ENCODE measurements around the gene ATP10A. TPM values are rescaled to one million over a fixed set of nuclear protein-coding genes. Genes with fewer than 3 reads are reported as not detected.

The ATP10A gene
- total and polyA plus RNA-seq, 2 of the 8 experiments (the other 6 are each of a cell fraction or from before 2014, with no cell fraction given), result 2.0 to 2.8 TPM

GRCh38 chr15:25875566-25875965 is 12.4 kb upstream of the ATP10A start:
- H2BK120ac ChIP-seq (replicated peaks; ENCODE audit: low read depth, low read length), result no peak overlapping the region
- no peak overlapping the region for H2BK15ac ChIP-seq (ENCODE audit: low read length)
- H3K79me2 ChIP-seq (ENCODE audit: control insufficient read depth in 1 of 2, insufficient read depth in 2 of 2, low read length in 2 of 2), result no peaks in the 10 kb centered on the region
- H3K79me1 ChIP-seq (ENCODE audit: low read depth, low read length), result no peaks in the 10 kb centered on the region
- H3K23ac ChIP-seq (ENCODE audit: insufficient read length), result no peak overlapping the region
- POLR2A ChIA-PET (ENCODE audit: partially characterized antibody), result no interaction called here
- no peak overlapping the region for H3K18ac ChIP-seq (ENCODE audit: extremely low read depth, low read length)
- no peak overlapping the region for H3K4ac ChIP-seq (replicated peaks; ENCODE audit: insufficient read length, low read depth, low read length)
- no peak overlapping the region for H3K56ac ChIP-seq (replicated peaks; ENCODE audit: insufficient read length, low read depth, low read length)
- no peak overlapping the region for H2BK20ac ChIP-seq (ENCODE audit: low read length)
- H3K27me3 ChIP-seq (replicated peaks in 1 of 4; ENCODE audit: control insufficient read depth in 3 of 4, extremely low read depth in 1 of 4, insufficient read depth in 3 of 4, low read length in 3 of 4), result peaks cover 0 to 1% (median 0%) of the 10 kb centered on the region in 4 experiments; a peak in 1 of 7 replicates
- H3K4me1 ChIP-seq (replicated peaks in 1 of 4; ENCODE audit: control insufficient read depth in 3 of 4, insufficient read depth in 4 of 4, low read length in 3 of 4), result no peaks in the 10 kb centered on the region
- DNase-seq (ENCODE audit: low read depth in 1 of 2, low spot score in 2 of 2) (no peak), FAIRE-seq (no peak)
- no peaks in the 10 kb centered on the region for H3K36me3 ChIP-seq (ENCODE audit: control insufficient read depth in 2 of 4, insufficient read depth in 4 of 4, low read length in 3 of 4)
- H2AFZ ChIP-seq (ENCODE audit: low read length), result no peak overlapping the region
- H3K27ac ChIP-seq (ENCODE audit: low read depth, low read length), result no peak overlapping the region
- H3K23me2 ChIP-seq (ENCODE audit: low read depth, low read length), result peaks cover 2% of the 10 kb centered on the region; the same call in 1 of the 2 replicates
- CTCF ChIA-PET (ENCODE audit: partially characterized antibody), result interaction anchor here (0.6 kb wide), 1 partner anchor 119 kb away, joined by 3 read pairs; no protein-coding TSS in a partner anchor
- H2AK5ac ChIP-seq (ENCODE audit: low read depth, low read length), result no peak overlapping the region
- no peak overlapping the region for H3K4me2 ChIP-seq (ENCODE audit: insufficient read depth in 1 of 2, low read depth in 2 of 2, low read length in 2 of 2)
- 87% methylated on average over 7 of the region's 7 CpGs; no CpG with 5 or more reads in 1 of the 2 experiments for WGBS, 2 experiments (ENCODE audit: extremely low coverage in 1 of 2, insufficient coverage in 1 of 2, insufficient read length in 1 of 2, insufficient replicate concordance in 2 of 2, low coverage in 1 of 2, low lambda C conversion rate in 2 of 2, missing lambda C conversion rate in 1 of 2)
- no peak overlapping the region for H4K5ac ChIP-seq (ENCODE audit: insufficient read length, low read depth, low read length)
- H3K14ac ChIP-seq (ENCODE audit: insufficient read length), result no peak overlapping the region
- H4K20me1 ChIP-seq (replicated peaks in 1 of 2; ENCODE audit: control insufficient read depth in 1 of 2, insufficient read depth in 2 of 2, low read length in 2 of 2), result no peaks in the 10 kb centered on the region
- no peak overlapping the region for H2BK12ac ChIP-seq (ENCODE audit: low read depth, low read length)
- H4K91ac ChIP-seq (replicated peaks; ENCODE audit: insufficient read length, low read length), result no peak overlapping the region
- H3K4me3 ChIP-seq (ENCODE audit: extremely low read depth in 1 of 4, insufficient read depth in 2 of 4, low read depth in 3 of 4, low read length in 4 of 4), result no peak overlapping the region
- no peaks in the 10 kb centered on the region for H3K9me3 ChIP-seq (ENCODE audit: insufficient read depth in 2 of 2, low read depth in 1 of 2, low read length in 1 of 2)
- no peak overlapping the region for H2BK5ac ChIP-seq (ENCODE audit: low read depth, low read length)
- no peak overlapping the region for H3K9ac ChIP-seq (replicated peaks in 1 of 4; ENCODE audit: extremely low read depth in 1 of 4, low read depth in 3 of 4, low read length in 3 of 4)
- H4K8ac ChIP-seq (ENCODE audit: extremely low read depth, insufficient read depth, low read length), result no peak overlapping the region
- no peak for TF ChIP-seq SAP30 (IDR thresholded peaks at IDR 0.05; ENCODE audit: insufficient read depth, insufficient replicate concordance, low read length)
- TF ChIP-seq POLR2A (IDR thresholded peaks at IDR 0.05; ENCODE audit: control extremely low read depth in 1 of 2, low read depth in 2 of 2, low read length in 2 of 2), result no peak
- TF ChIP-seq YY1 (IDR thresholded peaks at IDR 0.05; ENCODE audit: low read depth, low read length), result no peak
- TF ChIP-seq JUN (IDR thresholded peaks at IDR 0.05; ENCODE audit: low read depth, low read length), result no peak
- no peak for TF ChIP-seq BACH1 (IDR thresholded peaks at IDR 0.05; ENCODE audit: low read length)
- no peak for TF ChIP-seq SIX5 (IDR thresholded peaks at IDR 0.05; ENCODE audit: low read depth, low read length)
- no peak for TF ChIP-seq GABPA (IDR thresholded peaks at IDR 0.05; ENCODE audit: borderline replicate concordance, insufficient read depth, low read length)
- TF ChIP-seq HDAC6 (IDR thresholded peaks at IDR 0.05; ENCODE audit: low read depth, low read length), result no peak
- TF ChIP-seq NANOG (IDR thresholded peaks at IDR 0.05; ENCODE audit: insufficient read depth, low read depth, low read length, poor library complexity, severe bottlenecking), result no peak
- no peak for TF ChIP-seq CHD2 (IDR thresholded peaks at IDR 0.05; ENCODE audit: low read length)
- no peak for TF ChIP-seq CREB1 (IDR thresholded peaks at IDR 0.05)
- TF ChIP-seq FOSL1 (IDR thresholded peaks at IDR 0.05; ENCODE audit: insufficient read depth, low read depth, low read length), result no peak
- TF ChIP-seq CEBPB (IDR thresholded peaks at IDR 0.05; ENCODE audit: low read depth, low read length), result no peak
- no peak for TF ChIP-seq TEAD4 (IDR thresholded peaks at IDR 0.05; ENCODE audit: low read depth, low read length)
- no peak for TF ChIP-seq ZNF274 (IDR thresholded peaks at IDR 0.05; ENCODE audit: borderline replicate concordance, extremely low read depth, low read length)
- TF ChIP-seq CTBP2 (IDR thresholded peaks at IDR 0.05; ENCODE audit: borderline replicate concordance, insufficient read depth, insufficient read length, low read length), result no peak

Data from H1 (cell line).